Measurements from ENCODE around the gene NFKBIE. TPM values are rescaled to one million over a fixed set of nuclear protein-coding genes. Genes with fewer than 3 reads are reported as not detected.

Gene NFKBIE
- total and polyA plus RNA-seq, 2 of the 13 experiments (the other 11 are each of a cell fraction or from before 2014, with no cell fraction given): 6.7 to 14.5 TPM

DNA sequence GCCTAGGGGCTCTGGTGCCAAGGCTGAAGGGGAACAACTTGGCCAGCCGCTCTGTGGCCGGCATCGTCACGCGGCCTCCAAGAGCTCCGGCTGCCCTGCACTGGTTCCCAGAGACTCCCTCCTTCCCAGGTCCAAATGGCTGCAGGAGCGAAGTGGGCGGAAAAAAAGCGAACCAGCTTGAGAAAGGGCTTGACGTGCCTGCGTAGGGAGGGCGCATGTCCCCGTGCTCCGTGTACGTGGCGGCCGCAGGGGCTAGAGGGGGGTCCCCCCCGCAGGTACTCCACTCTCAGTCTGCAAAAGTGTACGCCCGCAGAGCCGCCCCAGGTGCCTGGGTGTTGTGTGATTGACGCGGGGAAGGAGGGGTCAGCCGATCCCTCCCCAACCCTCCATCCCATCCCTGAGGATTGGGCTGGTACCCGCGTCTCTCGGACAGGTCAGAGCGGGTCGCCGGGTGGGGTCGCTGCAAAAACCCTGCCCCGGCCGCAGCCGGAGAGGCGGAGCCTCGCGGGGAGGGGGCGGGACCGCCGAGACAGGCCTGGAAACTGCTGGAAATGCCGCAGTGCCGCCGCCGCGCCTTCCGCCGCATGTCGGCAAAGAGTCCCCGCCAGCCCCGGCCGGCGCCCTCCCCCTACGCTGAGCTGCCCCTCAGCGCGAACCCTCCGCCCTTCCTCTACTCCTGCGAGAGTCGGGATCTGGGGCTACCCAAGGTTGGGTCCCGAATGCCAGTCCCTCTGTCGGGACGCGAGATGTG is 19.3 kb downstream of the NFKBIE start (continued):
- no peak for TF ChIP-seq EZH2 (conservative IDR thresholded peaks at IDR 0.05; ENCODE audit: low read depth, low read length)
- TF ChIP-seq, protein P1, sequence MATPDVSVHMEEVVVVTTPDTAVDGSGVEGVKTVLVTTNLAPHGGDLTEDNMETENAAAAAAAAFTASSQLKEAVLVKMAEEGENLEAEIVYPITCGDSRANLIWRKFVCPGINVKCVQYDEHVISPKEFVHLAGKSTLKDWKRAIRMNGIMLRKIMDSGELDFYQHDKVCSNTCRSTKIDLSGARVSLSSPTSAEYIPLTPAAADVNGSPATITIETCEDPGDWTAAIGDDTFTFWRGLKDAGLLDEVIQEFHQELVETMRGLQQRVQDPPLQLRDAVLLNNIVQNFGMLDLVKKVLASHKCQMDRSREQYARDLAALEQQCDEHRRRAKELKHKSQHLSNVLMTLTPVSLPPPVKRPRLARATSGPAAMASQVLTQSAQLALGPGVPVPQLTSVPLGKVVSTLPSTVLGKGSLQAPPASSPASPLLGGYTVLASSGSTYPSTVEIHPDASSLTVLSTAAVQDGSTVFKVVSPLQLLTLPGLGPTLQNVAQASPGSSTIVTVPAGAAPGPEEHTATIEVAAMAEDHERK (CRISPR knock-in tag; IDR thresholded peaks at IDR 0.05; ENCODE audit: low read depth): peak; percentile 68; the same call in 1 of the 2 replicates
- TF ChIP-seq RBM22 (optimal IDR thresholded peaks at IDR 0.05; ENCODE audit: low read length): no peak
- no peak for TF ChIP-seq HNRNPH1 (optimal IDR thresholded peaks at IDR 0.05; ENCODE audit: low read depth, low read length)
- no peak; the same call in 1 of the 2 replicates for TF ChIP-seq ZNF614 (CRISPR knock-in tag; IDR thresholded peaks at IDR 0.05; ENCODE audit: borderline replicate concordance)
- no peak for TF ChIP-seq TEAD3 (CRISPR knock-in tag; optimal IDR thresholded peaks at IDR 0.05; ENCODE audit: borderline replicate concordance)
- TF ChIP-seq RBFOX2 (IDR thresholded peaks at IDR 0.05; ENCODE audit: low read depth, low read length): peak; percentile 77
- no peak for TF ChIP-seq ZNF3 (CRISPR knock-in tag; IDR thresholded peaks at IDR 0.05)
- 0 out of 2 replicates have a peak, but pooled peaks have one; percentile 78 for TF ChIP-seq ETV6 (CRISPR knock-in tag; conservative IDR thresholded peaks at IDR 0.05)
- TF ChIP-seq KMT2A (CRISPR knock-in tag; IDR thresholded peaks at IDR 0.05): peak; percentile 61; the same call in 1 of the 2 replicates
- TF ChIP-seq NFYC (CRISPR knock-in tag; IDR thresholded peaks at IDR 0.05): peak; percentile 44
- TF ChIP-seq, protein P2, sequence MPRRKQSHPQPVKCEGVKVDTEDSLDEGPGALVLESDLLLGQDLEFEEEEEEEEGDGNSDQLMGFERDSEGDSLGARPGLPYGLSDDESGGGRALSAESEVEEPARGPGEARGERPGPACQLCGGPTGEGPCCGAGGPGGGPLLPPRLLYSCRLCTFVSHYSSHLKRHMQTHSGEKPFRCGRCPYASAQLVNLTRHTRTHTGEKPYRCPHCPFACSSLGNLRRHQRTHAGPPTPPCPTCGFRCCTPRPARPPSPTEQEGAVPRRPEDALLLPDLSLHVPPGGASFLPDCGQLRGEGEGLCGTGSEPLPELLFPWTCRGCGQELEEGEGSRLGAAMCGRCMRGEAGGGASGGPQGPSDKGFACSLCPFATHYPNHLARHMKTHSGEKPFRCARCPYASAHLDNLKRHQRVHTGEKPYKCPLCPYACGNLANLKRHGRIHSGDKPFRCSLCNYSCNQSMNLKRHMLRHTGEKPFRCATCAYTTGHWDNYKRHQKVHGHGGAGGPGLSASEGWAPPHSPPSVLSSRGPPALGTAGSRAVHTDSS (CRISPR knock-in tag; conservative IDR thresholded peaks at IDR 0.05): no peak
- TF ChIP-seq, protein P3, sequence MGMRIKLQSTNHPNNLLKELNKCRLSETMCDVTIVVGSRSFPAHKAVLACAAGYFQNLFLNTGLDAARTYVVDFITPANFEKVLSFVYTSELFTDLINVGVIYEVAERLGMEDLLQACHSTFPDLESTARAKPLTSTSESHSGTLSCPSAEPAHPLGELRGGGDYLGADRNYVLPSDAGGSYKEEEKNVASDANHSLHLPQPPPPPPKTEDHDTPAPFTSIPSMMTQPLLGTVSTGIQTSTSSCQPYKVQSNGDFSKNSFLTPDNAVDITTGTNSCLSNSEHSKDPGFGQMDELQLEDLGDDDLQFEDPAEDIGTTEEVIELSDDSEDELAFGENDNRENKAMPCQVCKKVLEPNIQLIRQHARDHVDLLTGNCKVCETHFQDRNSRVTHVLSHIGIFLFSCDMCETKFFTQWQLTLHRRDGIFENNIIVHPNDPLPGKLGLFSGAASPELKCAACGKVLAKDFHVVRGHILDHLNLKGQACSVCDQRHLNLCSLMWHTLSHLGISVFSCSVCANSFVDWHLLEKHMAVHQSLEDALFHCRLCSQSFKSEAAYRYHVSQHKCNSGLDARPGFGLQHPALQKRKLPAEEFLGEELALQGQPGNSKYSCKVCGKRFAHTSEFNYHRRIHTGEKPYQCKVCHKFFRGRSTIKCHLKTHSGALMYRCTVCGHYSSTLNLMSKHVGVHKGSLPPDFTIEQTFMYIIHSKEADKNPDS (CRISPR knock-in tag; IDR thresholded peaks at IDR 0.05): no peak
- TF ChIP-seq SNRNP70 (IDR thresholded peaks at IDR 0.05; ENCODE audit: low read depth, low read length): no peak
- TF ChIP-seq ZSCAN25 (CRISPR knock-in tag; IDR thresholded peaks at IDR 0.05): peak; percentile 81
- peak; percentile 64 for TF ChIP-seq ZMYM4 (CRISPR knock-in tag; IDR thresholded peaks at IDR 0.05)
- TF ChIP-seq IKZF1 (IDR thresholded peaks at IDR 0.05): no peak
- peak; percentile 89 for TF ChIP-seq ZFX (CRISPR knock-in tag; IDR thresholded peaks at IDR 0.05; ENCODE audit: low read depth)
- TF ChIP-seq, protein P4, sequence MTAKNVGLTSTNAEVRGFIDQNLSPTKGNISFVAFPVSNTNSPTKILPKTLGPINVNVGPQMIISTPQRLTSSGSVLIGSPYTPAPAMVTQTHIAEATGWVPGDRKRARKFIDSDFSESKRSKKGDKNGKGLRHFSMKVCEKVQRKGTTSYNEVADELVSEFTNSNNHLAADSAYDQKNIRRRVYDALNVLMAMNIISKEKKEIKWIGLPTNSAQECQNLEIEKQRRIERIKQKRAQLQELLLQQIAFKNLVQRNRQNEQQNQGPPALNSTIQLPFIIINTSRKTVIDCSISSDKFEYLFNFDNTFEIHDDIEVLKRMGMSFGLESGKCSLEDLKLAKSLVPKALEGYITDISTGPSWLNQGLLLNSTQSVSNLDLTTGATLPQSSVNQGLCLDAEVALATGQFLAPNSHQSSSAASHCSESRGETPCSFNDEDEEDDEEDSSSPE (CRISPR knock-in tag; IDR thresholded peaks at IDR 0.05): peak; percentile 86
- TF ChIP-seq CBX2 (IDR thresholded peaks at IDR 0.05; ENCODE audit: low read depth, low read length): no peak
- TF ChIP-seq CBX2 (CRISPR knock-in tag; IDR thresholded peaks at IDR 0.05; ENCODE audit: low read depth): no peak; the same call in 1 of the 2 replicates
- no peak for TF ChIP-seq ZNF484 (CRISPR knock-in tag; IDR thresholded peaks at IDR 0.05; ENCODE audit: borderline replicate concordance, low read depth)
- peak; percentile 97 for TF ChIP-seq ZNF33B (CRISPR knock-in tag; IDR thresholded peaks at IDR 0.05)
- TF ChIP-seq SALL1 (CRISPR knock-in tag; IDR thresholded peaks at IDR 0.05): peak; percentile 57

All from HepG2 (cell line).